Measurements from ENCODE around the gene GRM8.
A peak's percentile ranks its signal among the peaks of the same experiment; 100 is the strongest.

The GRM8 gene

GRCh38 chr7:126805351-126805750 lies 447.4 kb downstream of the GRM8 start:
- no peak for DNase-seq (ENCODE audit: low spot score)

DNA sequence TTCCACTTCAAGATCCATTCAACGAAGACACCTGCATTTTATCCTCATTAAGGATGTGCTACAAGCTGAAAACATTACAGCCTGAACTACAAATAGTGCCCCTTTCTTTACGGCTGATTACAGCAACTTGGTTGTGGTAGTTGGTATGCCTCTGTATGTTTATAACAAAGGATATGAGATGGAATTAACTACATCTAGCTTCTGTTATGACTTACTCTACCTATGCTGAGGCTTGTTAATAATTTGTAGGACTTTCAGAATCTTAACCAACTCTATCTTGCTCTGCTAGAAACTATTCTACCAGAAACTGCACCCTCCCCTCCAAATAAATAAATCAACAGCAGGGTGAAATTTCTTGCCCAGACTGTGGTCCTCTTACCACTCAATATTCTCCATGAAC lies 448.1 kb downstream of the GRM8 start:
- DNase-seq (ENCODE audit: low spot score) = no peak

GRCh38 chr7:126803990-126804389 lies 448.8 kb downstream of the GRM8 start:
- no peak for DNase-seq (ENCODE audit: low spot score)

DNA sequence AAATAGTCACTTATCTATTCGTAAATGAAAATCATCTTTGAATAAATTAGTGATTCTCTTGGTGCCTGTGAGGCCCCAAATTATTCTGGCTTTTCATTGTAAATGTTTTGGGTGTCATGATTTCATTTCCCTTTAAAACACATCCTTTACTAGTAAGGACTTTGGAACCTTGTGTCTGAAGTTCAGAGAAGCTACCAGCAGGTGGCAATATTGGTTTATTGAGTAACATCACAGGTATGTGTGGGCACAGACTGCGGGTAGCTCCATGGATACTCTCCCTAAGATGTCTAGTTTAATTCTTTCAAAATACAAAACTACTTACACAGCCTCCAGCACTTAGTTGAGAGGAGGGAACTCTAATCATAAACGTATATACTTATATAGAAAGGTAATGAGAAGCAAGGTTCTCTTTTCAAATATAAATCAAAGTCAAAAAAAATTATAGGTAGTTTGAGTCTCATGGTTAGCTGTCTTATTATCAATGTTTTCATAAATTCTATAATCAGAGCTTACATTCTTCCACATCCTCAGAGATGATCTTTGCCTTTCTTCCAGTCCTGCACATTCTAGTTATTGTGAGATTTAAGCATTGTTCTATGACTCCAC lies 449.6 kb downstream of the GRM8 start:
- peak; percentile 36 for DNase-seq (ENCODE audit: low spot score)

DNA sequence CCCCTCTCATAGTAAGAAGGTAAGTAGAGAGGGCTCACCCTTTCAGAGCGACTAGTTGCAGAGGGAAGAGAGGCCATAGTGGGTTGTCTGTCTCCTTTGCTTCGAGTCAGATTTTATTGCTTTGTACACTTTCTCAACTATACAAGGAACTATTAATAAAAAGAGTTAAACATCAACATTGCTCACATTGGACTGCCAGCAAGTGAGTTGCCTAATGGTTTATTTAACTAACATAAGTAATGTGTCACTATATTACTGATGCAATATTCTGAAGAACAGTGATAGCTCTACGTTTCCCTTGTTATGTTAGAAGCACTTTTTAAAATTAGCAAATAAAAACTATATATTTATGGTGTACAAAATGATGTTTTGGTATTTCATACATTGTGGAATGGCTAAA lies 451.0 kb downstream of the GRM8 start:
- DNase-seq (ENCODE audit: low spot score) = no peak

DNA sequence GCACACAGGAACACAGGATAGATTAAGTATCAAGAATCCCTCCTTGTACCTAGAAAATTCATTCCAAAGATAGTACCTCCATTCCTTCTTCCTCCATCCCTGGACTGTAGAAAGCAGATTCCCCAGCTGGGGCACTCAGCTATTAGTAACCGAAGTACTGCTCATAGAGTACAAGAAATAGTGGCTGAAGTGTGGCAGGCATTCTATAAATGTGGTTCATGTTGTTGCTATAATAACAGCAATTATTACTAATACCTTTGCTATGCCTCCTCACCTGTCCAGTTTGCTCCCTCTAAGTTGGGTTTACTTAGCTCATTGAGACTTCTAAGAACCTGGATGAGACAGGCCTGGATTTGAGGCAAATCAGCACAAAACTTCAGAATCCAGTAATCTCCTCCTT lies 453.2 kb downstream of the GRM8 start:
- no peak for DNase-seq (ENCODE audit: low spot score)

GRCh38 chr7:126792521-126792920 lies 460.2 kb downstream of the GRM8 start:
- no peak for DNase-seq (ENCODE audit: low spot score)

DNA sequence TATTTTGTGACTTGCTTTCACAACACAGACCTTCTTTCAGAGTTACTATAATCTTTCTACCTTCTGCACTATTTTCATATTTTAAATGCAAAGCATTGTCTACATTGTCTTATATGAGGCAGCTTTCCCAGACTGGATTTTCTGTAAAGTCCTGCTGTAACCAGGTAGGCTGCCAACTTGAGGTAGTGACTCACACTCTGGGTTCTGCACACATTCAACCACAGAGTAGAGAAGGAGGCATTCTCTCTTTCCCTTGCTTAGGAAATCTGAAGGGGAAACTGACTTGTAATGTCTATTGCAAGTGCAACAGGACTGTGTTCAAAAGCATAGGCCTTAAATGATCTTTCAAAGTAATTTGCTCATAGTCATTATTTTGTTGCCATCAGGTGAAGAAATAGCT lies 461.4 kb downstream of the GRM8 start:
- no peak for DNase-seq (ENCODE audit: low spot score)

DNA sequence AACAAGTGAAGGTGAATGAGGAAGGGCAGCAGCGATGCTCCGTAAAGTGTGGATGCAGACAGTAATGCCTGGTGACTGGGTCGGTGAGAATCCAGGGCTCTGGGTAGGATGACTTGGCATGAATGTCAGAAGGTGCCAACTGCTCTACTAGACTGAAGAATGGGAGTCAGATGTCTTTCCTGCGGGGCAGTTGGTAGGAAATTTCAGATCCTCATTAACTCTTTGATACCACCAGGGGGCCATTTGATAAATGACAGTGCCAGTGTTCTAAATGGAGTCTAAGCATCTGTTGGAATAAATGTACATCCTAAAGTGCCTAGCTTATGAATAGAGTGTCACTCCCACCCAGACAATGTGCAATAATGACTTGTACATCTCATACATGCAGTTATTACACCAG lies 462.0 kb downstream of the GRM8 start:
- DNase-seq (ENCODE audit: low spot score) = no peak

- DNase-seq (ENCODE audit: low spot score) = no peak
Measured at GRCh38 chr7:126783613-126784012, 469.1 kb downstream of the GRM8 start.

DNA sequence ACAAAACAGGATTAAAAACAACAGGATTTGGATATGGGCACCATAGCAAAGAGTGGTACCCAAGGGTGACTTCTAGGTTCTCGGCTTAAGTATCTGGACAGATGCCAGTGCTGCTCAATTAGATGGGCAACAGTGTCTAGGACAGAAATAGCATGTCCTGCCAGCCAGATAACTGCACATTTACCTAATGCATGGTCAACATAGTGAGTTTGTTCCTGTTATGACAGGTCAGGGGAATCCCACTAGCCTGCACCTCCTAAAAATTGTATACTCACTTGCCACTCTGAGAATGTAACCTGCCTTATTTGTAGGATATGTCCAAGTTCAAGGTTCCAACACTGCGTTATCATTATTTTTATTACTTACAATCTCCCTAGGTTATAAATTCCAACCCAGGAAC lies 471.7 kb downstream of the GRM8 start:
- DNase-seq (ENCODE audit: low spot score) = no peak

- no peak for DNase-seq (ENCODE audit: low spot score)
Measured at GRCh38 chr7:126778101-126778500, 474.6 kb downstream of the GRM8 start.

DNA sequence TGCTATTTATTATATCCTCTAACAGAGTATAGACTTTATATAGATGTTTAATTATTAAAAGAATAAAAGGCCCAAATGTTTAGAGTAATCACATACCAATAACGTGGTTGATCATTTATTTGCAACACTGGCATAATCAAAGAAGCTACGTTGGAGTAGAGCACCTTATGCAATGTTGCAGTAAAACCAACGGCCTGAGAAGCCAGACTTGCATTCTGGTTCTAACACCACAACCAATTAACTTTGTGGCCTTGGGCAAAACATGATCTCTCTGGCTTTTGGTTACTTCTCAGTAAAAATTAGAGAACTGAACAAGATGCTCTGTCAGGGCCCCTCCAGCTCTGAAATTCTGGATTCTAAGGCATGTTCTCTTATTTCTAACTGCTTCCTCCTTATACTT lies 476.2 kb downstream of the GRM8 start:
- DNase-seq (ENCODE audit: low spot score) = no peak

DNA sequence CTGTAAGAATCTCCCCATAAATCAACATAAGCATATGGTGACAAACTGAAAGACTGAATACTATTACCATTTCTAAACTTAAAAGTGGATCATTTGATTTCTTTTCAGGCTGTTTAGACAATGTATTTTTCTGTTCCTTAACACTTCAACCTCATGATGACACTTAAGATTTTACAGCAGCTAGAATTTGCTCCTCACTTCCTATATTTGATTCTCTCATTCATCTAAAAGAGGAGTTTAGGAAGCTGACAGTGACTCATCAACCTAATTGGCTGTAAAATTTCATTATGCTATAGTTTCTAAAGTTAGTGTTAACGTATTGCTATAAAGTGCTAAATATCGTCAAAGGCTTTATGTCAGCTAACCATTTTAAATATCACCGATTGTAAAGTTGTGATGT lies 478.7 kb downstream of the GRM8 start:
- no peak for DNase-seq (ENCODE audit: low spot score)

GRCh38 chr7:126768836-126769235 lies 483.9 kb downstream of the GRM8 start:
- no peak for DNase-seq (ENCODE audit: low spot score)

DNA sequence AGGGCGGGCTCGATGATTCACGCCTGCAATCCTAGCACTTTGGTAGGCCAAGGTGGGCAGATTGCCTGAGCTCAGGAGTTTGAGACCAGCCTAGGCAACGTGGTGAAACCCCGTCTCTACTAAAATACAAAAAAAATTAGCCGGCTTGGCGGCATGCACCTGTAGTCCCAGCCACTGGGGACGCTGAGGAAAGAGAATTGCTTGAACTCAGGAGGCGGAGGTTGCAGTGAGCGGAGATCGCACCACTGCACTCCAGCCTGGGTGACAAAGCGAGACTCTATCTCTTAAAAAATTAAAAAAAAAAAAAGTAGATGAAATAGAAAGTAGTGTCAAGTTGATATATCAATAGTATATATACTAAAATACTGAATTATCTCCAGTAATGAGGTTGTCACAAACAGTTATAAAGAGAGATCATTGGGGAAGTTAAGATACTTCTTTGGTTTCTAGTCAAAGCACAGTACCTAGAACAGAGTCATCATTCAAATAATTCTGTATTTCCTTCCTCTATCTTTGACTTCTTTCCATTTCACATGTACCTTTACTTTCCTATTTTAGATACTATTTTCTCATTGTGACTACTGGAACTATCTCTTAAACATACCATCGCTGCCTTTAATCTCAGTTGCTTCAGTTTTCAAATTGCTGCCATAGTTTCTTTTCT lies 491.7 kb downstream of the GRM8 start:
- DNase-seq (ENCODE audit: low spot score) = no peak

DNA sequence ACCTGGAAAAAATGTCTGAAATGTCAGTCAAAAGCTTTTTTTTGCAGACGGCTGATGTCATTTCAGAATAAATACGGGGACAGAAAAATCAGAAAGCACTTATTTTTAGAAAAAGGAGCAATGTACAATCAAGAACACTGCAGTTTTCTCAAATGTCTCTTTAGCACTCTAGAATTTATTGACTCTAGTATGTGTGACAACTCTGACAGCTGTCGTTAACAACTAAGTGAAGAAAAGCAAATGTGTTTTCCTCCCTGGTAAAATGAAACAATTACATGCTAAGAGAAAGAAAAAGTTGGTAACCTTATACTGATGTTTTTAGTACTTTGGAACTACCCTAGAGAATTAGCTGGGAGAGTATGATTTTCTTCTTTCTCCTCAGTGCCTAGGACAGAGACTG lies 497.4 kb downstream of the GRM8 start:
- DNase-seq (ENCODE audit: low spot score) = no peak

DNA sequence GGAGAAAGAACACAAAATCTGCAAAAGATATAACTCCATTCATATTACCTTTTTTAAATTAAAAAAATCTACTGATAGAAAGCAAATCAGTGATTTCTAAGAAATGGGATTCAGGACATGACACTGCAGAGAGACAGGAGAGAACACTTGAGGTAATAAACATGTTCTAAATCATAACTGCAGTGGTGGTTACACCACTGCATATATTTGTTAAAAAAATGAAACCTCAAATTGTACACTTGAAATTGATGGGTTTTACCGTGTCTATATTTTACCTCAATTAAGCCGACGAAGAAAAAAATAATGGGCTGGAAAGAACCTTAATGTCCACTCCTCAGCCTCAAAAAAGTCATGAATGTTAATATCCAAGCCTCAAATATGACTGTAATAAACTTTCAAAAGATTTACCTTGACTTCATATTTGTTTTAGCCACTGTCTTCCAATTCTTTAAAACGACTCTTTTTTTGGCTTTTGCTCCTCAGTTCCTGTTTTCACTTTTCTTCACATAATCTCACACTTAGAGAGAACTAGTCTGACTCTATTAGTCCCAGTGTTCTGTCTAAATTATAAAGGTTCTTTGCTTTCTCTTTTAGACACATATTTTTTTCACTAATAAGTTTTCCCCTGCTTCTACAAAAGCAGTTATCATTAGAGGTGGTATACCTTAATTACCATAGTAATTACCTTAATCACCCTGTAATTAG lies 502.4 kb downstream of the GRM8 start:
- DNase-seq (ENCODE audit: low spot score) = no peak

GRCh38 chr7:126728967-126729366 lies 523.8 kb downstream of the GRM8 start:
- DNase-seq (ENCODE audit: low spot score) = no peak

DNA sequence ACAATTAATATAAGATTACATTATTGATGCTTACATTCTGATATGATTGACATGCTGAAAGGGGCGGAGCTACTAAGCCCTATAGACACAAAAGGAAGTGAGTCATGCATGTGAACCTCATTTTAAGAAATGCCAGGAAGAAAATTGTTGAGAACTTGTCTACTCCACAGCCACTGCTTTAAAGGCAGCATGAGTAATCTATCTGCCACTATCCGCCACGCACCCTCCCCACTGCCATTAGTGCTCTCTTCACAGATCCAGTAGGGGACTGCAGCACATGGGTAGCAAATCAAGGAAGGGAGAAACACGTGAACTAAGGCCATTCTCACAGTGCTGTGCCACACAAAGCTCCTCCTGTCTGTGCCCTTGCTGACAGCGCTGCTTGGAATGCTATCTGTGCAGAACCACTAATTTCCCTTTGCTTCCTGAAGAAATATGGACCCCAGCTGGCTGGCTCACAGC lies 524.8 kb downstream of the GRM8 start:
- no peak for DNase-seq (ENCODE audit: low spot score)

DNA sequence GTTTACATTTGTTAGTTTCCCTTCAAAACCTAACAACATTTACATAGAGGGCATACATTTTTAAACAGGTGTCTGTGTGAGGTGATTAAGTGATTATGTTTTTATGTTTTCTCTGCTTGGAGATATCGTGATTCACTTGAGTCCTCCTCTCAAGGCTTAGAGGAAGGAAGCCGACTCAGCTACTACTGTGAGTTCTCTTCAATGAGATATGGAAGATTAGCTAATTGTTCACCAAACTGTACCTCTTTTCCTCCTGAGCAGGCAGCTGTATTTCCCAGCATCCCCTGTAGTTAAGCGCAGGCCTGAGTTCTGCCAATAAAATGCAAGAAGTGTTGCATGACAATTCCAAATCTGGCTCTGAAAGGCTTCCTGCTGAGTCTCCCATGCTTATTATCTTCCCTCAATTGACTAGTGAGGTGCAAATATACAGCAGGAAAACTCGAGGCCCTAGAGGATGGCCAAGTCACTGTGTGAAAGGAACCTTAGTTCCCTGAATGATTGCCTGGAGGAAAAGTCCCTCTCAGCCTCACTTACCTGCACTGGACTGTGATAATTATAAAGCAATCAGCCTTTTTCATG lies 528.7 kb downstream of the GRM8 start:
- DNase-seq (ENCODE audit: low spot score) = no peak

DNA sequence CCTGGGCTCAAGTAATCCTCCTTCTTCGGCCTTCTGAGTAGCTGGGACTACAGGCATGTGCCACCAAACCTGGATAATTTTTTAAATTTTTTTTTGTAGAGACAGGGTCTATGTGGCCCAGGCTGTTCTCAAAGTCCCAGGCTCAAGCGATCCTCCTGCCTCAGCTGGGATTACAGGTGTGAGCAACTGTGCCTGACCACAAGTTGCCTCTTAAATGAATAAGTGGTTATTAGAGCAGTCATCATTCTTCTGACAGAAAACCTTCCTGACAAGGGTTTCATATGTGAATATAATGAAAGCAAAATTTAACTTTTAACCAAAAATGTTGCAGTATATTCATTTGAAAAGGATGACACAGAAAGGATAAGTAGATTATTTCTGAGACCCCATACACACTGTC lies 532.5 kb downstream of the GRM8 start:
- no peak for DNase-seq (ENCODE audit: low spot score)

DNA sequence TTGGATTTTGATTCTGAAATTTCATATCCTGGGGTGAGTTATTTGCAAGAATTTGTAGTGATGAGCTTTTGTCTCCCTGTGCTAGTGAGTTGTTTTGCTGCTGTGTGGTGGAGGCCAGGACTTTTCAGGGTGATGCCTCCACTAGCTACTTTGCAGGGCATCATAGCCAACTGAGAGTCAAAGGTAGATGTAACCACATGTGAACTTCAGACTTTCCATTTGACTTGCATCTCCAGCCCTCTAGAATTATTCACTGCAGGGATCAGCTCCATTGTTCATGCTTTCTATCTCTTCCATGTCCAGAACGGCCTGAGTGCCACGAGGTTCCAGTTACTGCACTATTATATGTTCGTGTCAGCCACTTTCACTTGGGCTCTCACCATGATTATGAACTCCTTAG lies 534.3 kb downstream of the GRM8 start:
- DNase-seq (ENCODE audit: low spot score) = no peak

All from HuH-7.5 (cell line).